Tibial artery (tissue), 4 donors: ENCODE data around the gene ATP6V0E1.
"Not testable (repeated sequence)": the region's sequence is repeated elsewhere in the genome, so short reads cannot be mapped to it uniquely, and the experiment has no call there.

ENCODE experiments used
- DNase-seq, 2 donors: peaks; one replicate each; pipeline ENCODE4 v3.0.0-alpha.2; 2019
- H3K27ac ChIP-seq, 2 donors: fragments of 200-600 bp; sonication (generic) in 1 of 2; 1 replicate in 1 of 2; 2 replicates in 1 of 2; pipeline ENCODE4 v1.5.1; 2018 to 2019; ENCODE audit warnings: mild to moderate bottlenecking in 1 of 2
- H3K27me3 ChIP-seq, 2 donors: fragments of 200-600 bp; sonication (generic) in 1 of 2; one replicate each; pipeline versions ENCODE4 v1.5.1 to v1.6.0; 2016 to 2019
- H3K36me3 ChIP-seq, 3 donors: fragments of 200-600 bp; sonication (generic) in 2 of 3; one replicate each; pipeline ENCODE4 v1.5.1; 2016 to 2019; ENCODE audit warnings: mild to moderate bottlenecking in 2 of 3
- H3K4me1 ChIP-seq, 4 donors: fragments of 200-600 bp; sonication (generic) in 2 of 4; 1 replicate in 3 of 4; 2 replicates in 1 of 4; pipeline ENCODE4 v1.5.1; 2016 to 2019
- H3K4me3 ChIP-seq, 2 donors: fragments of 200-600 bp; sonication (generic) in 1 of 2; 1 replicate in 1 of 2; 2 replicates in 1 of 2; pipeline ENCODE4 v1.5.1; 2018 to 2019; ENCODE audit warnings: mild to moderate bottlenecking in 2 of 2
- H3K9me3 ChIP-seq, 3 donors: fragments of 200-600 bp; sonication (generic) in 1 of 3; one replicate each; pipeline ENCODE4 v1.5.1; 2016 to 2019
- intact Hi-C: fragments of 100-400 bp; cut with DNase I; formaldehyde crosslinking; loops from one replicate; pipeline ENCODE4 v1.15.0; 2023; ENCODE audit warnings: low total_unique reads
- TF ChIP-seq, protein P1 (sequence below), 2 experiments: fragments of 200-600 bp in 1 of 2; fragments of 450-650 bp in 1 of 2; IDR thresholded peaks; one replicate each; pipeline ENCODE4 v1.5.1; 2017 to 2019; ENCODE audit warnings: antibody characterized with exemption in 2 of 2, mild to moderate bottlenecking in 1 of 2, moderate library complexity in 1 of 2

Gene ATP6V0E1

DNA sequence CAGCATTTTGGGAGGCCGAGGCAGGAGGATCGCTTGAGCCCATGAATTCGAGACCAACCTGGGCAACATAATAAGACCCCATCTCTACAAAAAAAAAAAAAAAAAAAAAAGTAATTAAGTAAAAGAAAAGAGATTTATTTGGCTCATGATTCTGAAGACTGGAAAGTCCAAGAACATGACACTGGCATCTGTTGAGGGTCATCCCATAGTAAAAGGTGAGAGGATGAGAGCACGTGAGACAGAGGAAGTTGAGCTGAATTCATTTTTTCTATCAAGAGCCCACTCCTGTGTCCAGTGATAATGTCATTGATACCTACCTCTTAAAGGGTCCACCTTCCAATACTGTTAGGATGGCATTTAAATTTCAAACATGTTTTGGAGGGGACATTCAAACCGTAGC is 92.4 kb downstream of the ATP6V0E1 start:
- intact Hi-C loops = no loop called here
- Histone ChIP-seq H3K27ac (no peak overlapping the region), H3K4me1 (peaks cover 0 to 56% (median 12%) of the 10 kb centered on the region in 4 donors), H3K36me3 (peaks cover 0 to 3% (median 3%) of the 10 kb centered on the region in 3 donors), H3K27me3 (no peaks in the 10 kb centered on the region), H3K9me3 (no peaks in the 10 kb centered on the region), H3K4me3 (no peak overlapping the region)
- TF ChIP-seq, protein P1, sequence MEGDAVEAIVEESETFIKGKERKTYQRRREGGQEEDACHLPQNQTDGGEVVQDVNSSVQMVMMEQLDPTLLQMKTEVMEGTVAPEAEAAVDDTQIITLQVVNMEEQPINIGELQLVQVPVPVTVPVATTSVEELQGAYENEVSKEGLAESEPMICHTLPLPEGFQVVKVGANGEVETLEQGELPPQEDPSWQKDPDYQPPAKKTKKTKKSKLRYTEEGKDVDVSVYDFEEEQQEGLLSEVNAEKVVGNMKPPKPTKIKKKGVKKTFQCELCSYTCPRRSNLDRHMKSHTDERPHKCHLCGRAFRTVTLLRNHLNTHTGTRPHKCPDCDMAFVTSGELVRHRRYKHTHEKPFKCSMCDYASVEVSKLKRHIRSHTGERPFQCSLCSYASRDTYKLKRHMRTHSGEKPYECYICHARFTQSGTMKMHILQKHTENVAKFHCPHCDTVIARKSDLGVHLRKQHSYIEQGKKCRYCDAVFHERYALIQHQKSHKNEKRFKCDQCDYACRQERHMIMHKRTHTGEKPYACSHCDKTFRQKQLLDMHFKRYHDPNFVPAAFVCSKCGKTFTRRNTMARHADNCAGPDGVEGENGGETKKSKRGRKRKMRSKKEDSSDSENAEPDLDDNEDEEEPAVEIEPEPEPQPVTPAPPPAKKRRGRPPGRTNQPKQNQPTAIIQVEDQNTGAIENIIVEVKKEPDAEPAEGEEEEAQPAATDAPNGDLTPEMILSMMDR (IDR thresholded peaks at IDR 0.05) = no peak
- no peak for DNase-seq

DNA sequence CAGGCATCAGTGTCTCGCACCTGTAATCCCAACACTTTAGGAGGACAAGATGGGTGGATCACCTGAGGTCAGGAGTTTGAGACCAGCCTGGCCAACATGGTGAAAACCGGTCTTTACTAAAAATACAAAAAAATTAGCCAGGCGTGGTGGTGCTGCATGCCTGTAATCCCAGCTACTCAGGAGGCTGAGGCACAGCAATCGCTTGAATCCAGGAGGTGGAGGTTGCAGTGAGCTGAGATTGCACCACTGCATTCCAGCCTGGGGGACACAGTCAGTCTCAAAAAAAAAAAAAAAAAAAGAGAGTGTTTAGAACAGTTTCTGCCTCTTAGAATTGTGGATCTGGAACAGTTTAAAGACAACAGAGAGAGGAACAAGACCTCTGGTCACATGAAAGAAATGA is 92.9 kb downstream of the ATP6V0E1 start:
- H3K4me1 ChIP-seq = peaks cover 0 to 56% (median 14%) of the 10 kb centered on the region in 4 donors
- H3K4me3 ChIP-seq, H3K36me3 ChIP-seq, intact Hi-C loops, H3K27me3 ChIP-seq, DNase-seq, H3K27ac ChIP-seq, H3K9me3 ChIP-seq: not testable (repeated sequence)

DNA sequence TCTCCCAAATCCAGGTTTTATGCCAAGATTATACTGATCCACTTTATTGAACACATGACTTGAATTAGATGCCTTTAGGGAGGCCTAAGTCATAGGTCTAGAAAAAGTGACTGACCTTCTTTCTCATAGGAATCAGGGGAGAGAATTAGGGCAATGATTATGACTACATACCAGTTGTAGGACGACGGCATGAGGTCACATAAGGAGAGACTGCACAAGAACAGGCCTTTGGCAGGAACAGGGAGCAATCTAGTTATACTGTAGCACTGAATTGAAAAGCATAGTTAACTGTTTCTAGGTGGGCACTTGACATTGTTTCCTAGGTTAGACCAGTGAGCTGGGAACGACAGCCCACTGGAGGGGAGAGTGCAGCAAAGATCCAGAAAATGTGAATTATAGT is 95.3 kb downstream of the ATP6V0E1 start:
- Histone ChIP-seq H3K4me1 (peaks cover 0 to 45% (median 12%) of the 10 kb centered on the region in 4 donors), H3K36me3 (peaks cover 6 to 23% (median 20%) of the 10 kb centered on the region in 3 donors), H3K4me3 (no peak overlapping the region), H3K27ac (no peak overlapping the region), H3K9me3 (no peaks in the 10 kb centered on the region), H3K27me3 (no peaks in the 10 kb centered on the region)
- intact Hi-C loops = no loop called here
- no peak for DNase-seq
- TF ChIP-seq, protein P1 (IDR thresholded peaks at IDR 0.05) = no peak
